ENCODE data around the gene FYB2. TPM values are rescaled to one million over a fixed set of nuclear protein-coding genes. Genes with fewer than 3 reads are reported as not detected.

Gene FYB2
- total and polyA plus RNA-seq, 10 of the 15 experiments (the other 5 are each of a cell fraction or from before 2014, with no cell fraction given), result 0.04 to 0.16 (median 0.05) TPM; not detected in 4

GRCh38 chr1:56795870-56796269, 23.3 kb downstream of the FYB2 start:
- in situ Hi-C loops (cut with MboI), result no loop called here
- FAIRE-seq (no peak), DNase-seq (ENCODE audit: low read depth, low spot score) (no peak), ATAC-seq (no peak)
- H3K9ac ChIP-seq (ENCODE audit: control insufficient read depth, insufficient read depth, low read length), result no peak overlapping the region
- ChIA-PET SMC1A (ENCODE audit: uncharacterized antibody, unreplicated experiment) (interaction anchor here (1.0 to 2.6 kb wide), 3 partner anchors 9 to 24 kb away, joined by 3 to 7 read pairs (median 4); no protein-coding TSS in a partner anchor), RAD21 (ENCODE audit: unreplicated experiment) (no interaction called here), CTCF (interaction anchor here (1.3 kb wide), 1 partner anchor 25 kb away, joined by 3 read pairs; no protein-coding TSS in a partner anchor), POLR2A (no interaction called here)
- H3K9me3 ChIP-seq (replicated peaks; ENCODE audit: control insufficient read depth, insufficient read depth, low read length), result no peaks in the 10 kb centered on the region
- no peaks in the 10 kb centered on the region for H4K20me1 ChIP-seq (ENCODE audit: control insufficient read depth, insufficient read depth)
- no TSS peak for BruUV-seq (replicated peaks)
- H3K4me1 ChIP-seq (ENCODE audit: control insufficient read depth, insufficient read depth, low read length), result no peaks in the 10 kb centered on the region
- no peak overlapping the region for H3K27ac ChIP-seq (ENCODE audit: control insufficient read depth, insufficient read depth)
- intact Hi-C loops (cut with micrococcal nuclease; ENCODE audit: unreplicated experiment), result no loop called here
- no peaks in the 10 kb centered on the region for H3K36me3 ChIP-seq (ENCODE audit: control insufficient read depth in 2 of 2, insufficient read depth in 2 of 2, low read length in 1 of 2)
- no peak overlapping the region for H3K4me2 ChIP-seq (ENCODE audit: control insufficient read depth, insufficient read depth)
- peaks cover 0 to 2% of the 10 kb centered on the region in 2 experiments; a peak in 1 of 4 replicates for H3K27me3 ChIP-seq (replicated peaks in 1 of 2; ENCODE audit: control insufficient read depth in 2 of 2, insufficient read depth in 2 of 2, low read length in 1 of 2)
- WGBS (ENCODE audit: insufficient coverage, insufficient replicate concordance, low lambda C conversion rate, missing lambda C conversion rate), result 23% methylated on average over 4 of the region's 4 CpGs
- no peak overlapping the region for H3K4me3 ChIP-seq
- H3K79me2 ChIP-seq (ENCODE audit: control insufficient read depth, insufficient read depth, low read length), result no peaks in the 10 kb centered on the region
- no peak overlapping the region for H2AFZ ChIP-seq (ENCODE audit: control insufficient read depth, low read depth, low read length)
- no peak for TF ChIP-seq SIN3A (IDR thresholded peaks at IDR 0.05; ENCODE audit: low read depth, low read length)
- TF ChIP-seq HSF1 (IDR thresholded peaks at IDR 0.05; ENCODE audit: low read depth, low read length), result no peak
- no peak for TF ChIP-seq ATF2 (IDR thresholded peaks at IDR 0.05; ENCODE audit: low read length)
- no peak for TF ChIP-seq SRF (IDR thresholded peaks at IDR 0.05; ENCODE audit: low read depth in 2 of 2, low read length in 2 of 2)
- TF ChIP-seq PAX8 (IDR thresholded peaks at IDR 0.05), result no peak

All from GM12878 (cell line).